Nephron progenitor cell (in vitro differentiated cells): ENCODE measurements around the gene SYCP2.

Experiments used
- DNase-seq: peaks from one replicate; pipeline ENCODE4 v3.0.0; 2021
- H3K27ac Mint-ChIP-seq: 2 replicates; pipeline ENCODE4 v1.8.0; 2021; ENCODE audit warnings: mild to moderate bottlenecking, moderate library complexity, mixed read lengths
- H3K27me3 Mint-ChIP-seq: 2 replicates; pipeline ENCODE4 v1.8.0; 2021; ENCODE audit warnings: mild to moderate bottlenecking, low read depth, mixed read lengths; ENCODE audit not compliant: poor library complexity
- H3K36me3 Mint-ChIP-seq: 2 replicates; pipeline ENCODE4 v1.8.0; 2021; ENCODE audit warnings: low read depth, mixed read lengths
- H3K4me1 Mint-ChIP-seq: 2 replicates; pipeline ENCODE4 v1.8.0; 2021; ENCODE audit warnings: mixed read lengths
- H3K4me3 Mint-ChIP-seq: 2 replicates; pipeline ENCODE4 v1.8.0; 2021; ENCODE audit warnings: mild to moderate bottlenecking, moderate library complexity, mixed read lengths
- H3K9me3 Mint-ChIP-seq: 2 replicates; pipeline ENCODE4 v1.8.0; 2021; ENCODE audit warnings: mild to moderate bottlenecking, moderate library complexity, mixed read lengths
- TF ChIP-seq, protein P1 (sequence below): fragments of 200-600 bp; sonication (generic); IDR thresholded peaks from 2 replicates; pipeline ENCODE4 v1.5.0; 2021; ENCODE audit warnings: antibody characterized with exemption

The SYCP2 gene

DNA sequence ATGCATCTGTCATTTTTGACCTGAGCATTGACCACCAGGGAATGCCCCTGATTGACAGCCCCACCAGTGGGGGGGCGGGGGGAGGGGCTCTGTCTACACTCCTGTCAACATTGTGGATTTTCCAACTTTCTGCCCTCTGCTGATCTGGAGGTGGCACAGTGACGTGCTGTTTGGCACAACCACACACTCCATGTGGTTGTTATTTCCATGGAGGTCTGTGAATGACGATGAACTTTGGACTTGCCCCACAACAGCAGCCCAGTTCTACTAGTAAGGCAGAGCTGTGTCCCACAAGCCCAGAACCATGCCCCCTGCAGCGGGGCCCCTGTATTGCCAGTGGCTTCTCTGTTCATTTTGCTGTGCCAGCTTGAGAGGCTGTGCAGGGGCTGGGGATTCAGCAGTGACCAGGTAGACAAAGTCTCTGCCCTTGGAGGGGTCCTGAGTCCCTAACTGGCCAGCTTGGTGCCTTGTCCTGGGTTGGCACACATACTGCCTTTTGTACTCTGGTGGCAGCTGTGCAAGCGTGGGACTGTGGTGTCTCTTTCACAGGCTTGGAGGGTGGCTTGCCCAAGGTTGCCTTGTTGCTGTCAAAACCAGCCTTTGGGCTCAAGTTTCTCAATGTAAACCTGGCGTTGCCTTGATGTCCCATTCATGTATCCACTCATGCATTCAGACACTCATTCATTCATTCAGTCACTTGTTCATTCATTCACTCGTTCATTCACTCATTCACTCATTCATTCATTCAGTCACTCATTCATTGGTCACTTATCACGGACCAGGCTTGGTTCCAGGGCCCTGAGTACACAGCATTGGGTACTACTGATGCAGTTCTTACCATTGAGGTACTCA lies 108.5 kb downstream of the SYCP2 start:
- H3K27me3 Mint-ChIP-seq, result peaks cover 22% of the 10 kb centered on the region
- H3K4me3 Mint-ChIP-seq, result no peak overlapping the region
- peaks cover 76% of the 10 kb centered on the region for H3K9me3 Mint-ChIP-seq
- TF ChIP-seq, protein P1, sequence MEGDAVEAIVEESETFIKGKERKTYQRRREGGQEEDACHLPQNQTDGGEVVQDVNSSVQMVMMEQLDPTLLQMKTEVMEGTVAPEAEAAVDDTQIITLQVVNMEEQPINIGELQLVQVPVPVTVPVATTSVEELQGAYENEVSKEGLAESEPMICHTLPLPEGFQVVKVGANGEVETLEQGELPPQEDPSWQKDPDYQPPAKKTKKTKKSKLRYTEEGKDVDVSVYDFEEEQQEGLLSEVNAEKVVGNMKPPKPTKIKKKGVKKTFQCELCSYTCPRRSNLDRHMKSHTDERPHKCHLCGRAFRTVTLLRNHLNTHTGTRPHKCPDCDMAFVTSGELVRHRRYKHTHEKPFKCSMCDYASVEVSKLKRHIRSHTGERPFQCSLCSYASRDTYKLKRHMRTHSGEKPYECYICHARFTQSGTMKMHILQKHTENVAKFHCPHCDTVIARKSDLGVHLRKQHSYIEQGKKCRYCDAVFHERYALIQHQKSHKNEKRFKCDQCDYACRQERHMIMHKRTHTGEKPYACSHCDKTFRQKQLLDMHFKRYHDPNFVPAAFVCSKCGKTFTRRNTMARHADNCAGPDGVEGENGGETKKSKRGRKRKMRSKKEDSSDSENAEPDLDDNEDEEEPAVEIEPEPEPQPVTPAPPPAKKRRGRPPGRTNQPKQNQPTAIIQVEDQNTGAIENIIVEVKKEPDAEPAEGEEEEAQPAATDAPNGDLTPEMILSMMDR, result no peak
- DNase-seq, result no peak
- peaks cover under 1% of the 10 kb centered on the region for H3K36me3 Mint-ChIP-seq
- H3K4me1 Mint-ChIP-seq, result no peaks in the 10 kb centered on the region
- H3K27ac Mint-ChIP-seq, result no peak overlapping the region

DNA sequence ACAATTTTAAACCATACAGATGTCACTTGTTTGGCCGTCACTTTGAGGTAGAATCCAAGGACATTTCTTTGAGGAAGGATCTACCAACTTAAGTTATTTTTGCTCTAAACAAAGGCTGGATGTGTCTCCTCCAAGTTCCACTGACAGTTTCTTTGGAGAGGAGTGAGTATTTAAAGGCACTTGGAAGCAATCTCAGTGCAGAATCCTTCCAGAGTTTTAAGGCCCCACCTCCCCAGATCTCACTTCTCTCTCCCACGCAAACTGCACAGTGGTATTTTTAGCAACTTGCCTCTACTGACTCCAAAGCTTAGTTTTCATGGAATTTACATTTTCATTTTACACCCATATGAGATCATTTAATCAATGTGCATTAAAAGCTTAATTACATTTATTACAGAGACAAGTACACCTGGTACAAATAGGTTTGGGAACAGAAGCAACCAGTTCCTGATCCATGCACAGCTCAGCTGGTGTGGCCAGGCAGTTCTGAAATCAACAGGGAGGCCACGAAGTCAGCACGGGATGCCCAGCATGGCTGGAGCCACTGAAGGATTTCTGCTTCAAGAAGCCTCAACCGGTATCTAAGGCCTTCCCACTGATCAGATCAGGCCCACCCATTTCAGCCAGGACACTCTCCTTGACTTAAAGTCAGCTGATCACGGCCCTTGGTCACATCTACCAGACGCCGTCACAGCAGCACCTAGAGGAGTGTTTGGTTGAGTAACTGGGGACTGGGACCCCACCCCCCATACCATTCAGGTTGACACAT lies 109.8 kb downstream of the SYCP2 start:
- no peaks in the 10 kb centered on the region for H3K4me1 Mint-ChIP-seq
- TF ChIP-seq, protein P1, result no peak
- H3K27me3 Mint-ChIP-seq, result peaks cover 21% of the 10 kb centered on the region
- no peak overlapping the region for H3K27ac Mint-ChIP-seq
- H3K4me3 Mint-ChIP-seq, result no peak overlapping the region
- no peaks in the 10 kb centered on the region for H3K36me3 Mint-ChIP-seq
- H3K9me3 Mint-ChIP-seq, result peaks cover 71% of the 10 kb centered on the region
- DNase-seq, result no peak

DNA sequence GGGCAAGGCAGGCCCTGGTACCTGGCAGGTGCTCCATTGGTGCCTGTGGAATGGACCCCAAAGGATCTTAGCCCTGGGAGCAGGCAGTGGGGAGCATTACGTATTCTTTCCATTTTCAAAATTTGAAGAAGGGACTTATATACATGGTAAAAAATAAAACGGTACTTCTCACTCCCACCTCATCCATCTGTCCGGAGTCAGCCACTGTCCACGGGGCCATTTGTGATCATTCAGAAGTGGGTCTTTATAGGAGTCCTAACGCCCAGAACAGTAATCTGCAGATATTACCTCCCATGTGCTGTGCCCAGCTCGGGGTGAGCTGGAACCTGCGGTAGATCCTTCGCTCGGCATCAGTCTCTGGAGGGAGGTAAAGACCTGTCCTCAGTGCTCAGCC lies 110.4 kb downstream of the SYCP2 start:
- H3K27ac Mint-ChIP-seq, result no peak overlapping the region
- H3K9me3 Mint-ChIP-seq, result peaks cover 70% of the 10 kb centered on the region
- no peaks in the 10 kb centered on the region for H3K4me1 Mint-ChIP-seq

DNA sequence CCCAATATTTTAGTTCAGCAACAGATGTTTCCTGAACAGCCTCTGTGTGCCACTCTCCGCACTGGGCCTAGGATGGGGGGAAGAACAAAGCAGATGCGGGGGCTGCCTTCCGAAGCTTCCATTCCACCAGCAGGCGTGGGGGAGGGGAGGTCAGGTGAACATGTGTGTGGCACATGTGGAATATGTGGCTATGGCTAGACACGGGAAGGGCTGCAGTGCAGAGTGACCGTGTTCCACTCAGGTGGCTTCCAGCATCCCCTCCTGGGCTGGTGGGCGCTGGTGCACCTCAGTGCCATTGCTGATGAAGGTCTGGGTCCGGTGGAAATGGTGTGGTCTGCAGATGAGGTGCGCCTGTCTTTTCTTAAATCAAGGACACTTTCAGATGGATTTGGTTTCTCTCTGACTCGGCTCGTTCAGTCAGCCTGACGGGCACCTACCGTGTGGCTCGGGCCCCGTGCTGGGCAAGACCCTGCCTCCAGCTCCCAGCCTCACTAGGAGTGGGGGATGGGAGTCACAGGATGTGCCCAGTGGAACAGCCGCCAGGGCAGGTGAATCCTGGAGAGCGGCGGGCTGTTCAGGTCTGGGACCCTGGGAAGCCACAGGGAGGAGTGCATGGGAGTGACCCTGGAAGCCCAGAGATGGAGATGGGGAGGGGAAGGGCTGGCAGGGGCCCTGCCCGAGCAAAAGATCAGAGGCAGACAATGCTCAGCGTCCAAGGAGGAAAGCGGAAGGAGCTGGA lies 111.0 kb downstream of the SYCP2 start:
- H3K27me3 Mint-ChIP-seq, result peaks cover 16% of the 10 kb centered on the region
- H3K4me1 Mint-ChIP-seq, result no peaks in the 10 kb centered on the region
- no peak overlapping the region for H3K4me3 Mint-ChIP-seq
- no peak overlapping the region for H3K27ac Mint-ChIP-seq
- TF ChIP-seq, protein P1, result no peak
- peaks cover 76% of the 10 kb centered on the region for H3K9me3 Mint-ChIP-seq
- H3K36me3 Mint-ChIP-seq, result no peaks in the 10 kb centered on the region
- DNase-seq, result no peak

More for the DNA sequence above, 110.4 kb downstream of the SYCP2 start:
- TF ChIP-seq, protein P1, result no peak
- Mint-ChIP-seq H3K36me3 (no peaks in the 10 kb centered on the region), H3K4me3 (no peak overlapping the region), H3K27me3 (peaks cover 16% of the 10 kb centered on the region)
- DNase-seq, result no peak

DNA sequence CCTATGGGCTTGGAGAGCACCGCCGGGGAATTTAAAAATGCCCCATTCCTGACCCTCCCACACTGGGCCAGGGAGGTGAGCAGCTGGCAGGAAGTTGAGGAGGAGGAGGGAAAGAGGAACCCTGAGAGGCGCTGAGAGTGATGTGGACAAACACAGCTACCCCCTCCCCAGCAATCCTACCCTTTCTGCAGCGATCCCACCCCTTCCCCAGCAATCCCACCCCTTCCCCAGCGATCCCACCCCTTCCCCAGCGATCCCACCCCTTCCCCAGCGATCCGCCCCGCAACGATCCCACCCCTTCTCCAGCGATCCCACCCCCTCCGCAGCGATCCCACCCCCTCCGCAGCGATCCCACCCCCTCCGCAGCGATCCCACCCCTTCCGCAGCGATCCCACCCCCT lies 111.6 kb downstream of the SYCP2 start:
- no peak for DNase-seq
- H3K4me1 Mint-ChIP-seq, result no peaks in the 10 kb centered on the region
- H3K36me3 Mint-ChIP-seq, result no peaks in the 10 kb centered on the region
- no peak overlapping the region for H3K4me3 Mint-ChIP-seq
- TF ChIP-seq, protein P1, result no peak
- H3K27me3 Mint-ChIP-seq, result peaks cover 16% of the 10 kb centered on the region
- peaks cover 74% of the 10 kb centered on the region for H3K9me3 Mint-ChIP-seq
- H3K27ac Mint-ChIP-seq, result no peak overlapping the region
